Breast epithelium (tissue), 4 donors: ENCODE data around the gene WHRN. TPM values are rescaled to one million over a fixed set of nuclear protein-coding genes. Genes with fewer than 3 reads are reported as not detected.

Source experiments
- DNase-seq, 2 donors: peaks; one replicate each; pipeline ENCODE4 v3.0.0-alpha.2; 2019; ENCODE audit warnings: low spot score in 2 of 2
- H3K27ac ChIP-seq, 2 donors: fragments of 200-600 bp; sonication (generic) in 1 of 2; one replicate each; pipeline ENCODE4 v1.5.1; 2016 to 2019; ENCODE audit warnings: mild to moderate bottlenecking in 1 of 2
- H3K27me3 ChIP-seq, 2 donors: fragments of 200-600 bp; sonication (generic) in 1 of 2; one replicate each; pipeline versions ENCODE4 v1.5.1 to v1.6.0; 2017 to 2019; ENCODE audit warnings: control low read depth in 1 of 2, mild to moderate bottlenecking in 1 of 2
- H3K36me3 ChIP-seq: fragments of 200-600 bp; one replicate; pipeline ENCODE4 v1.5.1; 2019
- H3K4me1 ChIP-seq, 2 donors: fragments of 200-600 bp; sonication (generic); one replicate each; pipeline ENCODE4 v1.5.1; 2016 to 2019; ENCODE audit warnings: control low read depth in 1 of 2
- H3K4me3 ChIP-seq, 3 donors: fragments of 200-600 bp; sonication (generic); 1 replicate in 2 of 3; 2 replicates in 1 of 3; pipeline ENCODE4 v1.5.1; 2016 to 2019; ENCODE audit warnings: mild to moderate bottlenecking in 3 of 3, moderate library complexity in 2 of 3
- H3K9me3 ChIP-seq, 2 donors: fragments of 200-600 bp; sonication (generic) in 1 of 2; one replicate each; pipeline ENCODE4 v1.5.1; 2016 to 2019; ENCODE audit warnings: control low read depth in 1 of 2
- POLR2A ChIP-seq: fragments of 450-650 bp; IDR thresholded peaks from one replicate; pipeline ENCODE4 v1.6.1; 2016; ENCODE audit warnings: antibody characterized with exemption, mild to moderate bottlenecking, moderate library complexity
- POLR2AphosphoS5 ChIP-seq, 3 donors: sonication (generic); formaldehyde crosslinking; IDR thresholded peaks; one replicate each; pipeline ENCODE4 v1.6.1; 2017; ENCODE audit warnings: antibody characterized with exemption in 3 of 3
- intact Hi-C: fragments of 100-400 bp; cut with DNase I; formaldehyde crosslinking; loops from one replicate; pipeline ENCODE4 v1.15.1; 2023; ENCODE audit warnings: low total_unique reads
- total RNA-seq, 3 donors: library from RNA; depleted of rRNA; stranded (reverse); fragments of >200 nt; gene quantifications; one replicate each; pipeline ENCODE4 v1.1.0, GENCODE V29; 2016
- TF ChIP-seq, protein P1 (sequence below), 3 donors: fragments of 450-650 bp; IDR thresholded peaks; one replicate each; pipeline ENCODE4 v1.5.1; 2016 to 2017; ENCODE audit warnings: antibody characterized with exemption in 3 of 3, mild to moderate bottlenecking in 3 of 3, moderate library complexity in 3 of 3

The WHRN gene
- total RNA-seq, 3 donors from 2014 or later = 2.4 to 16.4 (median 15.1) TPM

DNA sequence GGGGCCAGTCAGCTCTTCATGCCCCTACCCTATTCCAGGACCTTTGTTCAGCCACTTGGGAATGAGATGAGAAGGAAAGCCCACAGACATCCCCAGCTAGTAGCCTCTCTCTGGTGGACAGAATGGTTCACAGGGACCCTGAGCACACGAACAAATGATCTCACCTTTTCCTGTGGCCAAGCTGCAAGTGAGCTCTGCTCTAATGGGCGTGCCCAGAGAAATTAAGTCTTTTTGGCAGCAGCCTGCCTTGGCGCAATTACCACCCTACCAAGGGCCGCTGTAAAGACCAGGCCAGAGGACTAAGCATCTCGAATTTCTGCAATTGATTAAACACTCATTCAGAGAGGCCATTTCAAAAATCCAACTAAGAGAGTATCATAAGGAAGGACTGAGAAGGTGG lies 56.0 kb downstream of the WHRN start:
- H3K4me3 ChIP-seq = no peak overlapping the region
- no peak overlapping the region for H3K27ac ChIP-seq
- H3K9me3 ChIP-seq = no peaks in the 10 kb centered on the region
- no peaks in the 10 kb centered on the region for H3K27me3 ChIP-seq
- no peak for TF ChIP-seq POLR2A
- TF ChIP-seq, protein P1, sequence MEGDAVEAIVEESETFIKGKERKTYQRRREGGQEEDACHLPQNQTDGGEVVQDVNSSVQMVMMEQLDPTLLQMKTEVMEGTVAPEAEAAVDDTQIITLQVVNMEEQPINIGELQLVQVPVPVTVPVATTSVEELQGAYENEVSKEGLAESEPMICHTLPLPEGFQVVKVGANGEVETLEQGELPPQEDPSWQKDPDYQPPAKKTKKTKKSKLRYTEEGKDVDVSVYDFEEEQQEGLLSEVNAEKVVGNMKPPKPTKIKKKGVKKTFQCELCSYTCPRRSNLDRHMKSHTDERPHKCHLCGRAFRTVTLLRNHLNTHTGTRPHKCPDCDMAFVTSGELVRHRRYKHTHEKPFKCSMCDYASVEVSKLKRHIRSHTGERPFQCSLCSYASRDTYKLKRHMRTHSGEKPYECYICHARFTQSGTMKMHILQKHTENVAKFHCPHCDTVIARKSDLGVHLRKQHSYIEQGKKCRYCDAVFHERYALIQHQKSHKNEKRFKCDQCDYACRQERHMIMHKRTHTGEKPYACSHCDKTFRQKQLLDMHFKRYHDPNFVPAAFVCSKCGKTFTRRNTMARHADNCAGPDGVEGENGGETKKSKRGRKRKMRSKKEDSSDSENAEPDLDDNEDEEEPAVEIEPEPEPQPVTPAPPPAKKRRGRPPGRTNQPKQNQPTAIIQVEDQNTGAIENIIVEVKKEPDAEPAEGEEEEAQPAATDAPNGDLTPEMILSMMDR (IDR thresholded peaks at IDR 0.05) = no peak
- TF ChIP-seq POLR2AphosphoS5 (IDR thresholded peaks at IDR 0.05) = no peak
- no peak for DNase-seq
- no peaks in the 10 kb centered on the region for H3K4me1 ChIP-seq
- no peaks in the 10 kb centered on the region for H3K36me3 ChIP-seq
- intact Hi-C loops = no loop called here

DNA sequence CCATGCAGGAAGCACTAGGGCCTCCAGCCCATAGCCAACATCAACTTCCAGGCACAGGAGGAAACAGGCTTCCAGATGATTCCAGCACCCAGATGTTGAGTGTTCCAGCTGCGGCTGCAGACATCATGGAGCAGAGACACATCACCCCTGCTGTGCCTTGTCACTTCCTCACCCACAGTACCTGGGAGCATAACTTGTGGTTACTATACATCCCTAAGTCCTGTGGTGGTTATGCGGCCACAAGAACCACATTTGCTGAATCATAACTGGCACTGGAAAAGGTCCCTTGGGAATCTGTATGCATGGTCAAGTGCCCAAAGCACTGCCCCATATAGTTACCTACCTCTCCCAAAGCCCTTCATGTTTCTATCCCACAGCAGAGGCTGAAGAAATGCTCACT lies 56.6 kb downstream of the WHRN start:
- no peak overlapping the region for H3K4me3 ChIP-seq
- no peak for DNase-seq
- H3K9me3 ChIP-seq = no peaks in the 10 kb centered on the region
- H3K27me3 ChIP-seq = no peaks in the 10 kb centered on the region
- H3K36me3 ChIP-seq = no peaks in the 10 kb centered on the region
- intact Hi-C loops = no loop called here
- TF ChIP-seq POLR2A = no peak
- TF ChIP-seq, protein P1 (IDR thresholded peaks at IDR 0.05) = no peak
- TF ChIP-seq POLR2AphosphoS5 (IDR thresholded peaks at IDR 0.05) = no peak
- no peaks in the 10 kb centered on the region for H3K4me1 ChIP-seq
- no peak overlapping the region for H3K27ac ChIP-seq

DNA sequence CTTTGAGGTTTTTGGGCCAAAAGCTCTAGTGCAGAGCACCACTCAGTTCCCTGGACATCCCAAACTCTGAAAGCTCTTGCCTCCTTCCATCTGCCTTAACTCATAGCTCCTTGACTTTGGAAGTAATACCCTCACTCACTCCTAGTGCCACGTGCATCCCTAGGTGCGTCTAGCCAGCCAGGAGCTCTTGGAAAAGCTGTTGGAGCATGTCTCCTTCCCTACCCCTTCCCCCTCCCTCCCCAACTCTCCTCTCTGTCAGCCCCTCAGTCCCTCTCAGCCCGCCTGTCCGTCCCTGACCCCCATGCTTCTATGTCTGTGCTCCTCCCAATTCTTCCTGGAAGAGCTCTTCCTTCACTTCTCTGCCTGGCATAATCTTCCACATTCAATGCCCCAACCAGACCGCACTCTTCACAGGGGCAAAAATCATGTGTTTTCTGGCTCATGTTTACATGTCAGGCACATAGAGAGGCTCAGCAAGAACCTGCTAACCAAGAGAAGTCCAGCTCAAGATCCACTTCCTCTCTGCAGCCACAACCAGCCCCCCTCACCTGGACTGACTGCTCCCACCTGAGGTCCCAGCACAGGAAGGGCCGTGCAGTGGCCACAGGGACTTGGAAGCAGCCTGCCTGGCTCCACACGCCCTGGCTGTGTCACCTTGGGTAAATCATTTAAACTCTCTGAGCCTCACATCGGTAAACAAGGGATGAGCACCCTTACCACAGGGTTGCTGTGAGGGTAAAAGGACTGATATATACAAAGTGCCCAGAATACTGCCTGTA lies 58.4 kb downstream of the WHRN start:
- no peak overlapping the region for H3K27ac ChIP-seq
- no peaks in the 10 kb centered on the region for H3K9me3 ChIP-seq
- DNase-seq = no peak
- H3K36me3 ChIP-seq = no peaks in the 10 kb centered on the region
- intact Hi-C loops = no loop called here
- H3K27me3 ChIP-seq = no peaks in the 10 kb centered on the region
- TF ChIP-seq, protein P1 (IDR thresholded peaks at IDR 0.05) = no peak
- TF ChIP-seq POLR2AphosphoS5 (IDR thresholded peaks at IDR 0.05) = no peak
- no peak for TF ChIP-seq POLR2A
- H3K4me3 ChIP-seq = no peak overlapping the region
- no peaks in the 10 kb centered on the region for H3K4me1 ChIP-seq

DNA sequence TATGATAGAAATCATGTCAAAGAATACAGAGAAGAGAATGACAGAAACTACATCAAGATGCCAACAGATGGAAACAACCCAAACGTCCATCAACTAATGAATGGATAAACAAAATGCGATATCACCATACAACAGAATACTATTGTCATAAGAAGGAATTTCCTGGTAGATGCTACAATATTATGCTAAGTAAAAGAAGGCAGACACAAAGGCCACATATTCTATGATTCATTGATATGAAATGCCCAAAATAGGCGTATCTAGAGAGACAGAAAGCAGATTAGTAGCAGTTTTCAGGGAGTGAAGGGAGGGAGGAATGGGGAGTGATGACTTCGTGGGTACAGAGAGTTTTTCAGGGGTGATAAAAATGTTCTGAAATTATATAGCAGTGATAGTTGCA lies 59.2 kb downstream of the WHRN start:
- intact Hi-C loops = no loop called here
- no peak for DNase-seq
- no peak overlapping the region for H3K27ac ChIP-seq

DNA sequence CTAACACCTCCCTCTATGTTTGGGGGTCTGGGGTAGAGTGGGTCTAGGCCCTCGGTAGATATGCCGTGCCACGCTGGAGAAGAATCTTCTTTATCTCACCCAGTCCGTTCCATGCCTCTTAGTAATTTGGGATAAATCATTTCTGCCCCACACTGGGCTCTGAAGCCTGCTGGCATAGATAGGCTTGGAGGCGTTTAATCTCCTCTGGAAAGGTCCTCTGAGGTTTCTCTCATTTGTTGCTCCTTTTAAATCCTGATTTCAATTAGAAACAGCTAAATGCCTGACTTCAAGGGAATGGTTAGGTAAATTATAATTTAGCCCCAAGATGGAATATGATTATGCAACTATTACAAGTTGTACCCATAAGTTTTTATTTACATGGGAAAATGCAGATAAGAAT lies 59.7 kb downstream of the WHRN start:
- Histone ChIP-seq H3K27ac (no peak overlapping the region), H3K9me3 (no peaks in the 10 kb centered on the region), H3K36me3 (no peaks in the 10 kb centered on the region), H3K4me1 (no peaks in the 10 kb centered on the region), H3K4me3 (no peak overlapping the region), H3K27me3 (no peaks in the 10 kb centered on the region)
- TF ChIP-seq POLR2AphosphoS5 (IDR thresholded peaks at IDR 0.05) (no peak), POLR2A (no peak)
- TF ChIP-seq, protein P1 (IDR thresholded peaks at IDR 0.05) = no peak
- no peak for DNase-seq
- intact Hi-C loops = no loop called here

More for the DNA sequence above, 59.2 kb downstream of the WHRN start:
- TF ChIP-seq POLR2A = no peak
- TF ChIP-seq POLR2AphosphoS5 (IDR thresholded peaks at IDR 0.05) = no peak
- TF ChIP-seq, protein P1 (IDR thresholded peaks at IDR 0.05) = no peak
- H3K27me3 ChIP-seq = no peaks in the 10 kb centered on the region
- no peaks in the 10 kb centered on the region for H3K4me1 ChIP-seq
- H3K4me3 ChIP-seq = no peak overlapping the region
- no peaks in the 10 kb centered on the region for H3K9me3 ChIP-seq
- no peaks in the 10 kb centered on the region for H3K36me3 ChIP-seq
